ENCODE measurements around the gene PRM3.

The PRM3 gene

DNA sequence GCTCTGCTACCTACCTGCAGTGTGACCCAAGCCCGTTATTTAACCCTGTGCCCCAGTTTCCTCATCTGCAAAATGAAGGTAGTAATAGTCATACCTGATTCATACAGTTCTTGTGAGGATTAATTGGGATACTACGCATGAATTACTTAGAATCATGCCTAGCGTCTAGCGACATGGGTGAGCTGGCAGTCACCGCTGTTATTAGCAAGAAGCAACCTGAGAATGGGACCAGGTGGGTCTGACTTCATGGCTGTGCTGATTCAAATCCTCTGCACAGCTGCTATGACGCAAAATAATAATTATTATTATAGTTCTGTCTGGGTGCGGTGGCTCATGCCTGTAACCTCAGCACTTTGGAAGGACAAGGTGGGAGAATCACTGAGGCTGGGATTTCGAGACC, 25.3 kb downstream of the PRM3 start:
- in situ Hi-C loops (cut with MboI; ENCODE audit: low sequenced_read_pairs) = no loop called here

DNA sequence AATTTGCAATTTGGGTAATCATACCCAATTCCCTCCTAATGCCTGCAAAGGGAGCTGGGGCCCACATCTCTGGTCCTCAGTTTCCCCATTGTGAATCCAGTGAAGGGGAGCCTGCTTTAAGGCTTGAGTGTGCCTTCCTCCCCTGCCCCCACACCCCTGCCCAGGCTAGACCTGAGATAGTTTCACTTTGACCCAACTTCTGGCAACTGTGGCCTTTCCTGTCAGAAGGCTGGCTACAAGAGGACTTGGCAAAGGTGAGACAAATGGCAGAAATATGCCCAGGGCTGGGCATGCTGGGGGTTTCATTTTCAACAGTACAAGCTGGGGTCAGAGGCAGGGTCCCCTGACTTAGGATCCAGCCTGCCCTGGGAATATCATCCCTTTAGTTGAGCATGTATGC, 27.4 kb downstream of the PRM3 start:
- in situ Hi-C loops (cut with MboI; ENCODE audit: low sequenced_read_pairs) = no loop called here

DNA sequence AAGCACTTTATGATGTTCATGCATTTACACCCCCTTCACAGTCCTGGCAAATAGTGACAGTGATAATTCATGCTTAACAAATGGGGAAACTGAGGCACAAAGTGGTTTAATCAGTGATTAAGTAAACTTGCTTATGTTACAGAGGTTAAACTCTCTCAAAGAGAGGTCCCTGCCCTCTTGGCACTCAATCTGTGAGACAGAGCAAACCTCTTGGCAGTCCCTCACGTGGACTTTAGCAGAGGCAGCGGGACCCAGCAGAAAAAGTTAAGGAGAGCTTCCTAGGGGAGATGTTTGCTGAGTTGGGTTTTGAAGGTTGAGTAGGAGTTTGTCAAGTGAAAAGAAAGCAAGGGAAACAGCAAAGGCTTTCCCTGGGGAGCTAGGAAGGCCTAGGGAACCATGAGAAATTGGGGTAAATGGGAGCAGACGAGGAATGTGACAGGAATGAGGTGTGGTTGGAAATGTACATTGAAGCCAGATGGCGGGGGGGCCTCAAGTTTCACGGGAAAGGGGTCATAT, 28.1 kb downstream of the PRM3 start:
- in situ Hi-C loops (cut with MboI; ENCODE audit: low sequenced_read_pairs) = no loop called here

DNA sequence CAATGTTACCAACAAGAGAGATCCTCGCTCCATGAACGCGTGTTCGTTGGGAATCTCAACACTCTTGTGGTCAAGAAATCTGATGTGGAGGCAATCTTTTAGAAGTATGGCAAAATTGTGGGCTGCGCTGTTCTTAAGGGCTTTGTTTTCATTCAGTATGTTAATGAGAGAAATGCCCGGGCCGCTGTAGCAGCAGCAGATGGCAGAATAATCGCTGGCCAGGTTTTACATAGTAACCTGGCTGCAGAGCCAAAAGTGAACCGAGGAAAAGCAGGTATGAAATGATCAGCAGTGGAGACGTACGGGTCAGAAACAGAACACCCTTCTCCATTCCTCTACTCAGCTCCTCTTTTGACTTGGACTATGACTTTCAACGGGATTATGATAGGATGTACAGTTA, 30.8 kb downstream of the PRM3 start:
- in situ Hi-C loops (cut with MboI; ENCODE audit: low sequenced_read_pairs) = no loop called here

DNA sequence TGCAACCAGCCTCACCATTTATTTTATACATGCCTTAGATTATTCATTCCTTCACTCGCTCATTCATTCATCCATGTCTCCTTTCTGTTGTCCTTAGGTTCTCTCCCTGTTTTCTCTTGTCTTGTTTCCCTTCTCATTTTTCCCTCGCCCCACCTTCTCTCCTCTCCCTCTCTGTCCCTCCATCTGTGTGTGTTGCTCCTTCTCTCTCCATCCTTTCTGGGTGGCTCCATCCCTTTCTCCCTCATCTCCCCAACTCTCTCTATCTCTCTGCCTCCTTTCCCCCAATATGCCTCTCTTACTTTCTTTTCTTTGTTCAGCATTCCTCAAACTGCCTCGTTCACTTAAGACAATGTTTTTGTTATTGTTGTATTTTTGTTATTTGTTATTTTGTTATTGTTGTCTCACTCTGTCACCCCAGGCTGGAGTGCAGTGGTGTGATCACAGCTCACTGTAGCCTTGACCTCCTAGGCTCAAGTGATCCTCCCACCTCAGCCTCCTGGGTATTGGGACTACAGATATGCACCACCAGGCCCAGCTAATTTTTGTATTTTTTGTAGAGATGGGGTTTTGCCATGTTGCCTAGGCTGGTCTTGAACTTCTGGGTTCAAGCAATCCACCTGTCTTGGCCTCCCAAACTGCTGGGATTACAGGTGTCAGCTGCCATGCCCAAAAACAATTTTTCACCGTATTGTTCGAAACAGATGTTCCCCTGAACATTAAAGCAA, 31.8 kb downstream of the PRM3 start:
- in situ Hi-C loops (cut with MboI; ENCODE audit: low sequenced_read_pairs) = no loop called here

DNA sequence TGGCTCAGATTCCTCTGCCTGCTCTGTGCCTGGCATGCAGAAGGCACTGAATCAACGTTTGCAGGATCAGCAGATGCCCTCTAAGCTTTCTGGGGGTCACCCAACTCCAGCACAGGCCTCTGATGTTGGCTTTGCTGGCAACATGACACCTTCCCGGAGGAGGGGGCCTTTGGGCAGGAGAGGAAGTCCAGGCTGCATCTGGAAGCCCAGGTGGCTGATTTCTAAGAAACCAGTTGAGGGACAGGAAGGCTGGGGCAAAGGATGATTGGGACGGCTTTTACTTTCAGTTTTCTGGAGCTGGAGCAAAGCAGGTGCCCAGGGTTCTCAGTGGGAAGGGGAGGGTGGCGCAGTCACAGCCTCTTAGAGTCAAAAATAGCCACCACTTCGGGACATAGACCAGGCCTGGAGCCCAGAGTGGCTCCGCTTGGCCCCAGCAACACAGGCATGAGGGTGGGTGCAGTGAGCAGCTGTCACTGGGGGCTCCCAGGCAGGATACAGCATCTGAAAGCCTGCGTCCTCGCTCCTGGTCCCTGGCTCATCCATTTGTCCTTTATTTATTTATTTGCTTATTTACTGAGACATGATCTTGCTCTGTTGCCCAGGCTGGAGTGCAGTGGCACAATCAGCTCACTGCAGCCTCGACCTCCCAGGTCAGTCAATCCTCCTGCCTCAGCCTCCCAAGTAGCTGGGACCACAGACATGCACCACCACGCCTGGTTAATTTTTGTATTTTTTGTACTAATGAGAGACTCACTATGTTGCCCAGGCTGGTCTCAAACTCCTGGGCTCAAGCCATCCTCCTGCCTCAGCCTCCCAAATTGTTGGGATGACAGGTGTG, 32.6 kb downstream of the PRM3 start:
- in situ Hi-C loops (cut with MboI; ENCODE audit: low sequenced_read_pairs) = no loop called here

DNA sequence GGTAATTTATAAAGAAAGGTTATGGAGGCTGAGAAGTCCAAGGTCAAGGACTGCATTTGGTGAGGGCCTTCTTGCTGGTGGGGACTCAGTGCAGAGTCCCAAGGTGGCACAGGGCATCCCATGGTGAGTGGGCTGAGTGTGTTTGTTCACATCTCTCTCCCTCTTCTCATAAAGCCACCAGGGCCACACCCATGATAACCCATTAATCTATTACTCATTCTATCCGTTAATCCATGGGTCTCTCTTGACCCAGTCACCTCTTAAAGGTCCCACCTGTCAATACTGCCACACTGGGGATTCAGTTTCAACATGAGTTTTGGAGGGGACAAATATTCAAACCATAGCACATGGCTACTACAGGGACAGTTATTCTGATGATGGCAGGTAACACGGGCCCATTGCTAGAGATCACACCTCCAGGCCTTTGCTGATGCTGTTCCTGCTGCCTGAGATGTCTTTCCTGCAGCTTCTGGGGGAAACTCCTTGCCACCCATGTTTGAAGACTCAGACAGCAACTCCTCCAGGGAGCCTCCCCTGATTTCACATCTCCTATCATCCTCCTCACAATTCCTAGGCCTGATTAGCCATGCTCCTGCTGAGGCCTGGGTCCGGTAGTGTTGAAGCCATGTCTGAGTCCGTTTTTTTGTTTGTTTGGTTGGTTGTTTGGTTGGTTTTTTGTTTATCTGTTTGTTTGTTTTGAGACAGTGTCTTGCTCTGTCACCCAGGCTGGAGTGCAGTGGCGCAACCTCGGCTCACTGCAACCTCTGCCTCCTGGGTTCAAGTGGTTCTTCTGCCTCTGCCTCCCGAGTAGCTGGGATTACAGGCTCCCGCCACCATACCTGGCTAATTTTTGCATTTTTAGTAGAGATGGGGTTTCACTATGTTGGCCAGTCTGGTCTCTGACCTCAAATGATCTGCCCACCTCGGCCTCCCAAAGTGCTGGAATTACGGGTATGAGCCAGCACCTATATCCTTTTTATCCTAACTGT, 33.5 kb downstream of the PRM3 start:
- in situ Hi-C loops (cut with MboI; ENCODE audit: low sequenced_read_pairs) = no loop called here

DNA sequence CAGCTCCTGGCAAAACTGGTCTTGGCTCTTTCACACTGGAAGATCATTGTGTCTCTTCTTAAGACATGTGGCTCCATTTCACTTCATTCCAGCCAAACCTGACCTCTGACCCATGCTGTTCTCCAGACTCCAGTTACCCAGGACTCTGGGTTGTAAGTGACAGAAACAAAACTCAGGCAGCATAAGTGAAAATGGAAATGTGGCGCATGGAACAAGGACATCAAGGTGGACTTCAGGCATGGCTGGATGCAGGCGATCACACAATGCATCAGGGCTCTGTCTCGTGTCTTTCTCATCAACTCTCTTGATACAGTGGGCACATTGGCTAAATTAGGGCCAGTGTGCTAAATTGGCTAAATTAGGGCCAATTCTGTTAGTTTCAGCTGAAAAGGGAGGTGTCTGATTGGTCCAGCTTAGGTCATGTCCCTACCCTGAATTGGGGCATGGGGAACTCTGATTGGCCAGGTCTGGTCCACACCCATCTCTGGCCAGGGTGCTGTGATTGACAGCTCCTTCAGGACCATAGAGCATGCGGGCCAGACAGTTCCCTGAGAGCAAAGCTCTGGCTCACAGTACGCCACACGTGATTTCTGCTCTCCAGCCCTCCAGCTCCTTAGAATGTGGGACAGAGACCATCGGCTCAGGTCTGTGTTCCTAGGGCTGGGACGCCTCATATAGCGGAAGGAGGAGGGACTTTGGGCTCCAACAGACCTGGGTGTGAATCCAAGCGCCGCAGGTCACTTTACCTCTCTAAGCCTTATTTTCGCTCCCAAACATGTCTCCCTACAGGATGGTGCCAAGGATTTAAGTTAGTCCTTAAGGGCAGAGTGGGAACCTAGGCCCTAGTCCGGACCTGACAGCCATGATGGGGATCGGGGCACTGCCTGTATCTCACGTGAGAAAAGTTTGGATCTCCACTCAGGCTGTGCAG, 34.9 kb downstream of the PRM3 start:
- in situ Hi-C loops (cut with MboI; ENCODE audit: low sequenced_read_pairs) = no loop called here

DNA sequence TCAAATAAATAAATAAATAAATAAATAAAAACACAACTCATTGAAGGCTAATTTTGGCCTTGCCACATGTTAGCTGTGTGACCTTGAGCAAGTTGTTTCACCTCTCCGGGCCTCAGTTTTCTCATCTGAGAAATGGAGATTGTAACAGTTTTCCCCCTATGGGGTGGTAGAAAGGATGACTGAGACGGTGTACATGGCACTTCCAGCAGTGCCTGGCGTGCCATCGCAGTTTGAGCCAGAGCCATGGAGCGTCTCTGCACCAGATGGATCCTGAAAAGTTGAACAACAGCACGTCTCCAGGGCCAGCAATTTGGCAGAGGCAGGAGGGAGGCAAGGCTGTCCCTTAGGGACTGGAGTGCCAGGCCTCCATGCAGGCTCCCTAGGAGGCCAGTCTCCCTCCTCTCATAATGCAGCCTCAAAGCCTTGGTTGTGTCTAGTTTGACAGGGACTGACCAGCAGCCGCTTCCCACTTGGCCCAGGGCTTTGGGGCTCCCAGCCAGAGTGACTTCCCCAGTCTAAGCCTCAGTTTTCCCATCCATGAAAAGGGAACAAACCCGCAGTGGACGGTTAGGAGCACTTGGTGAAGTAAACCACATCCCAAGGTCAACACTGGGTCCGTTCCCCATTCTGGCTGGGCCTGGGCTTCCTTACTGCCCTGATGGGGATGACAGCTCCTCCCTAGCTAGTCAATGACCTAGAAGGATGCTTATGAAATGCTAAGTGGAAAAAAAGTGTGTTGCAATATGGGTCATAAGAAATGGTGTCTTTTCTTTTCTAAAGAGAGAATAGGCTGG, 36.8 kb downstream of the PRM3 start:
- in situ Hi-C loops (cut with MboI; ENCODE audit: low sequenced_read_pairs) = no loop called here

DNA sequence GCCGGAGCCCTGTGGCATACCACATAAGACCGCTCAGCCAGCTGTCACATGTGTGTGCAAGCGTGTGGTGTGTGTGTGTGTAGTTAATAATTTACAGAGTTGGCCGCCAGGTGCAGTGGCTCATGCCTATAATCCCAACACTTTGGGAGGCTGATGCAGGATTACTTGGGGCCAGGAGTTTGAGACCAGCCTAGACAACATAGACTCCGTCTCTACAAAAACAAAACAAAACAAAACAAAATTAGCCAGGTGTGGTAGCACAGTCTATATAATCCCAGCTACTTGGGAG, 37.8 kb downstream of the PRM3 start:
- in situ Hi-C loops (cut with MboI; ENCODE audit: low sequenced_read_pairs) = no loop called here

DNA sequence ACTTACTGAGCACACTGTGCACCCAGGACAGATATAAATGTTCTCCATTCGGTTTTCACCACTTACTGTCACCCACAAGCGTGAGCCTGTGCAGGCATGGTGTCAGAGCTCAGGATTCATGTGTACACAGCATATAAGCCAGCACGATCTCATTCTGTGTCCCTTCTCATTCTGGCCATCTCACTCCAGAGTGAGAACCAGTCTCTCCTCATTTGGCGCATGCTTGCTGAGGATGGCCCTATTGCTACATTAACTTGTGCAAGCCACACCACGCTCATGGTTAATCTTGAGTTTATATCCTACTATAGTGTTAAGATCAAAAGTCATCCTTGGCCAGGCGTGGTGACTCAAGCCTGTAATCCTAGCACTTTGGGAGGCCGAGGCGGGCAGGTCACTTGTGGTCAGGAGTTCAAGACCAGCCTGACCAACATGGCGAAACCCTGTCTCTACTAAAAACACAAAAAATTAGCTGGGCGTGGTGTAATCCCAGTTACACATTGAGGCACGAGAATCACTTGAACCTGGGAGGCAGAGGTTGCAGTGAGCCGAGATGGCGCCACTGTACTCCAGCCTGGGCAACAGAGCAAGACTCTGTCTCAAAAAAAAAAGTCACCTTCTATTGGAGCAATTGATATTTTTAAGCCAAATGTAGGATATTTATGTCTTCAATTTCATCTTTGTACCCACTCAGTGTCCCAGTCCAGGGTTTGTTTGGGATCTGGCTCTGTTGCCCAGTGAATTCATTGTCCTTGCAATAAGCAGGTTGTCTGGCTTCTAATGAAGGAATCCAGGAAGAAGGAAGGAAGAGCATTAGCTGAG, 38.3 kb downstream of the PRM3 start:
- in situ Hi-C loops (cut with MboI; ENCODE audit: low sequenced_read_pairs) = no loop called here

DNA sequence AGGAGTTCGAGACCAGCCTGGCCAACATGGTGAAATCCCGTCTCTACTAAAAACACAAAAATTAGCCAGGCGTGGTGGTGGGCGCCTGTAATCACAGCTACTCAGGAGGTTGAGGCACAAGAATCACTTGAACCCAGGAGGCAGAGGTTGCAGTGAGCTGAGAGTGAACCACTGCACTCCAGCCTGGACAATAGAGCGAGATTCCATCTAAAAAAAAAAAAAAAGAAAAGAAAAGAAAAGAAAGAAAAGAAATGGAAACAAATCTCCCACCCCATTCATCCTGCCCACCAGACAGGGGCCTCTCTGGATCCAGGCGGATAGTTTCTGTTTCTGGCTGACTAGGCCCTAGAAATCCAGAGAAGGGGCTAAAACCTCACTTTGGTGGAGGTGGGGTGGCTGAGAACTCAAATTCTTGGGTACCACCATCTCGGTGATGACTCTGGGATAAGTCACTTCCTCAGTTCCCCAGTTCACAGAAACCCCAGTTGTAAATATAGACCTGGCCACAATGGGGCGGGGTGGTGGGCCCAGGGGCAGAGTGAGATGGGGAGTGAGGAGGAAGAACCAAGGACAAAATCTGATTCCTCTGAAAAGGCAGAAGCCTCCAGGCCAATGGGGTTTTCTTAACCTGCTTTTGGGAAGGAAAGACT, 39.6 kb downstream of the PRM3 start:
- in situ Hi-C loops (cut with MboI; ENCODE audit: low sequenced_read_pairs) = no loop called here

DNA sequence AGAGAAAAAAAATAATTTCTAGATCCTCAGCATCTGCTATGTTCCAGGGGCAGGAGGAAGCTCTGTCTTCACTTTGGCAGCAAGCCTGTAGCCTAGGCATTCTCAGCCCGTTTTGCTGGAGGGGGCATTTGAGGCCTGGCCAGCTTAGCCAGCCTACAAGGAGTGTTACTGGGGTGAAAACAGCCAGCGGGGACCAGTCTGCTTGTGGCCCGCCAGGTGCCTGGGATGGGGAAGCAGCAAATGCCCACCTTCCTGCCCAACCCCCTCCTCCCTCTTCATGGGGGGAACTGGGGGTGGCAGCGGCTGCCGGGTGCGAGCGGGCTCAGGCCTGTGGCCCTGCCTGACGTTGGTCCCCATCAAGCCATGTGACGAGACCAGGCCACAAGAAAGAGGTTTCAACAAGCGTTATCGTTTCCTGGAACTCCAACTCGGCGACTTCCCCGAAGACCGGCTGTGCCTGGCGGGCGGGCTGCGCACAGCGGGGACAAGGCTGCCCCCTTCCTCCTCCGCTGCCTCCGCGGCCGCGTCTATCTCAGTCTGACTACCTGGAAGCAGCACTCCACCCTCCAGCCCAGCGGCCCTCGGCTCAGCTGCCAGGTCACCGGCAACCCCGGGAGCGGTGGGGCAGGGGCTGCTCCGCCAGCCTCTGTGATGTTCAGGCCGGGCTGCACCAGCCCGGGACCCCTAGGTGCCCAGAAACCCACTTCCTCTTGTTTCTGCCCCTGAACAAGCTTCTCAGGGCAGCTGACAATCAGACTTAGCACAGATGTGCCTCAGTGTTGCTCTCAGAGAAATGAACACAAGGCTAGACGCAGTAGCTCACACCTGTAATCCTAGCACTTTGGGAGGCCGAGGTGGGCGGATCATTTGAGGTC, 40.3 kb downstream of the PRM3 start:
- in situ Hi-C loops (cut with MboI; ENCODE audit: low sequenced_read_pairs) = no loop called here

DNA sequence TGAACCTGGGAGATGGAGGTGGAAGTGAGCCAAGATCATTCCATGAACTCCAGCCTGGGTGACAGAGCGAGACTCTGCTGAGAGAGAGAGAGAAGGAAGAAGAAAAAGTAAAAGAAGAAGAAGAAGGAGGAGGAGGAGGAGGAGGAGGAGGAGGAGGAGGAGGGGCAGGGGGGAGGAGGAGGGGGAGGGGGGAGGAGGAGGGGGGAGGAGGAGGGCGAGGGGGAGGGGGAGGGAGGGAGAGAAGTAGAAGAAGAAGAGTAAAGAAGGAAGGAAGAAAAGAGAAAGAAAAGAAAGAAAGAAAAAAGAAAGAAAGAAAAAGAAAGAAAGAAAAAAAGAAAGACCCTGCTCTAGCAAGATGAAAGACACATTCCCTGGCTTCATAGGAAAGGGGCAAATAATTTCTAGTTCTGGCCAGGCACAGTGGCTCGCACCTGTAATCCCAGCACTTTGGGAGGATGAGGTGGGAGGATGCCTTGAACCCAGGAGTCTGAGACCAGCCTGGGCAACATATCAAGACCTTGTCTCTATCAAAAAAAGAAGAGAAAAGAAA, 41.1 kb downstream of the PRM3 start:
- in situ Hi-C loops (cut with MboI; ENCODE audit: low sequenced_read_pairs) = no loop called here

DNA sequence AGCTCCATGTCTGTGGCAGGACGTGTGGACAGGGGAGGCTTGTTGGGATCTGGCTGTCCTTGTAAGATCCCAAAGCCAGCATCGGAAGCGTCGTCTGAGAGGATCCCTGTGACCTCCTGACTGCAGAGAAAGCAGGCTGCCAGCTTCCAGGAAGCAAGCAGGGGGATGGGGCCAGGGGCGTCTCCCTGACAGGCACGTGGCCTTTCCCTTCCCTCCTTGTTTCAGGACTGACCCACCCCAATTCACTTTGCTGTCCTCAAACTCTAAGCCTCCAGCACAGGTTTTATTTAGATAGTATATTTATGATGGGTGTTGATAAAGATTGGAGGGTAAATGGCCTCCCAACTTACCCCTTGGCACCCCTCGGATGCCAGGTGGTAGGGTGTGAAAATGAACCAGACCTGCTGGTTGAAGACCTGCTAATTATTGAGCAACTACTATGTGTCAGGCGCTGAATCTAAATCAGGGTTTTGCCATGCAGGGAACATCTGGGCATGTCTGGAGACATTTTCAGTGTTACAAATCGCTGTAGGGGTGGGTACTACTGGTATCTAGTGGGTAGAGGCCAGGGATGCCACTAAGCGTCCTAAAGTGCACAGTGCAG, 42.0 kb downstream of the PRM3 start:
- in situ Hi-C loops (cut with MboI; ENCODE audit: low sequenced_read_pairs) = no loop called here

DNA sequence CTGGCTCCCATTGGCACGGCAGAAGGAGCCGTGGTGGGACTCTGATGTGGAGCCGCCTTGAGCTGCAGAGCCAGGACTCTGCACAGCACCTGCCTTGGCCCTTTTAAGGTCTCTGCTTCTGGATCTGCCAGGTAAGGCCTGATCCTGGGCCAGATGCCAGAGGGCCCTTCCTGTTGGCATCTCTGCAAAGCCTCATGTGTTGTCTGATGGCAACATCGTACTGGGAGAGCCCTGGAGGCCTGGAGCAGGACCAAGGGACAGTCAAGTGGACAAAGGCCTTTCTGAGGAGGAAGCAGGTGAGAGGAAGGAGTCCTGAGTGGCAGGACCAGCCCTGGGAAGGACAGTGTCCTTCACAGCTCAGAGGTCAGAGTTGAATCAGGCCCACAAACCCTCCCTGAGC, 43.5 kb downstream of the PRM3 start:
- in situ Hi-C loops (cut with MboI; ENCODE audit: low sequenced_read_pairs) = no loop called here
